Measurements from ENCODE around the gene KIF16B. TPM values are rescaled to one million over a fixed set of nuclear protein-coding genes. Genes with fewer than 3 reads are reported as not detected.

The KIF16B gene
- total and polyA plus RNA-seq, 2 of the 13 experiments (the other 11 are each of a cell fraction or from before 2014, with no cell fraction given) = 6.9 to 18.0 TPM

- DNase-seq (ENCODE audit: low spot score) (no peak), FAIRE-seq (no peak), ATAC-seq (no peak)
- Histone ChIP-seq H3K36me3 (replicated peaks in 1 of 2; ENCODE audit: control insufficient read depth in 1 of 2, insufficient read depth in 2 of 2, low read length in 2 of 2) (no peaks in the 10 kb centered on the region), H3K9ac (ENCODE audit: insufficient read depth, low read depth, low read length) (no peak overlapping the region), H3K4me3 (replicated peaks in 1 of 3; ENCODE audit: insufficient read depth in 1 of 3, low read depth in 2 of 3, low read length in 3 of 3) (no peak overlapping the region), H3K27me3 (ENCODE audit: control insufficient read depth in 1 of 2, insufficient read depth in 2 of 2, low read length in 2 of 2) (no peaks in the 10 kb centered on the region), H2AFZ (ENCODE audit: low read length) (no peak overlapping the region), H4K20me1 (ENCODE audit: insufficient read depth, low read length) (no peaks in the 10 kb centered on the region), H3K9me3 (ENCODE audit: low read length) (no peaks in the 10 kb centered on the region), H3K27ac (ENCODE audit: extremely low read length, insufficient read depth, low read length) (no peak overlapping the region), H3K4me1 (ENCODE audit: insufficient read depth, low read length) (no peaks in the 10 kb centered on the region), H3K4me2 (ENCODE audit: low read depth, low read length) (no peak overlapping the region), H3K79me2 (ENCODE audit: insufficient read depth, low read length) (no peaks in the 10 kb centered on the region)
- 87% methylated on average over 2 of the region's 2 CpGs for WGBS (ENCODE audit: low lambda C conversion rate)
- POLR2A ChIA-PET = no interaction called here
- BruUV-seq (replicated peaks) = no TSS peak
- in situ Hi-C loops (cut with HindIII; ENCODE audit: extremely low pct_ligation_motif_present, low pct_unique_long_range_greater_than_20kb) (no loop called here), intact Hi-C loops (cut with micrococcal nuclease; ENCODE audit: unreplicated experiment) (no loop called here)
- CTCF ChIA-PET (ENCODE audit: low intra/inter-chr PET ratio, low total read pairs) = no interaction called here
- no peak for TF ChIP-seq RORA (CRISPR knock-in tag; IDR thresholded peaks at IDR 0.05)
- no peak for TF ChIP-seq ZNF503 (CRISPR knock-in tag; IDR thresholded peaks at IDR 0.05)
- TF ChIP-seq FOXA1 (IDR thresholded peaks at IDR 0.05) = no peak
- TF ChIP-seq FOXA1 (CRISPR knock-in tag; IDR thresholded peaks at IDR 0.05) = no peak
- TF ChIP-seq ZC3H13 (CRISPR knock-in tag; IDR thresholded peaks at IDR 0.05) = no peak
- no peak for TF ChIP-seq ZNF431 (CRISPR knock-in tag; IDR thresholded peaks at IDR 0.05; ENCODE audit: borderline replicate concordance, low read depth)
- no peak for TF ChIP-seq ZMYM2 (CRISPR knock-in tag; IDR thresholded peaks at IDR 0.05)
- TF ChIP-seq ZBTB20 (CRISPR knock-in tag; IDR thresholded peaks at IDR 0.05; ENCODE audit: borderline replicate concordance, low read depth) = no peak
- TF ChIP-seq NCOA5 (CRISPR knock-in tag; IDR thresholded peaks at IDR 0.05) = no peak
- no peak for TF ChIP-seq RARA (CRISPR knock-in tag; IDR thresholded peaks at IDR 0.05)
- TF ChIP-seq BCLAF1 (IDR thresholded peaks at IDR 0.05) = no peak
- no peak for TF ChIP-seq IRF9 (CRISPR knock-in tag; IDR thresholded peaks at IDR 0.05; ENCODE audit: borderline replicate concordance)
- no peak for TF ChIP-seq HES4 (CRISPR knock-in tag; IDR thresholded peaks at IDR 0.05; ENCODE audit: borderline replicate concordance)
- no peak for TF ChIP-seq FOSL2 (CRISPR knock-in tag; IDR thresholded peaks at IDR 0.05)
- TF ChIP-seq ZNF451 (CRISPR knock-in tag; IDR thresholded peaks at IDR 0.05) = no peak
- TF ChIP-seq ARID2 (CRISPR knock-in tag; IDR thresholded peaks at IDR 0.05; ENCODE audit: borderline replicate concordance) = no peak
- no peak for TF ChIP-seq ZBTB33 (CRISPR knock-in tag; IDR thresholded peaks at IDR 0.05)
- TF ChIP-seq EED (CRISPR knock-in tag; IDR thresholded peaks at IDR 0.05) = no peak
- TF ChIP-seq NFE2L1 (CRISPR knock-in tag; IDR thresholded peaks at IDR 0.05; ENCODE audit: borderline replicate concordance) = no peak
- no peak for TF ChIP-seq AKAP8 (CRISPR knock-in tag; IDR thresholded peaks at IDR 0.05)
These were observed 252.0 kb downstream of the KIF16B start for GRCh38 chr20:16321291-16321690.
